GM19455 (cell line): ENCODE data around the gene FEZF1.
"Not testable (repeated sequence)": the region's sequence is repeated elsewhere in the genome, so short reads cannot be mapped to it uniquely, and the experiment has no call there.

ENCODE experiments used
- ATAC-seq: cut with Tn5 transposase; IDR thresholded peaks from one replicate; pipeline ENCODE4 v1.9.1; 2021; ENCODE audit not compliant: unreplicated experiment

FEZF1 gene

DNA sequence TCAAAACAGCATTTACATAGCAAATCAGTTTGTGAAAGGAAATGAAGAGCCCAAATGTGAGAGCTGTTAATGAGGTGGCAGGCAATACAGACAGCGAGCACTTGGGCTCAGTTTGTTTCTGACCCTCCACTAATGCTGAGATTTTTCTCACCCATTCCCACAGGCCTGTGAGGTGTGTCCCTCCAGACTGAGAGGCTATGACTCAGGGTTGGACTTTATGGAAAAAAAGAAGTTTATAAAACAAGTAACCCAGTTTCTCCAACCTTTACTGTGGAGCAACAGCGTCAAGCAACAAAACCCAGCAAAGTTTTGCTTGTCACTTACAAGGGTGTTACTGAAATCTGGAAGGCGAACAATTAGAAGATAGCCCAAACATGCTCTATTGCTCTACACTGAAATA is 4.9 kb upstream of the FEZF1 start:
- ATAC-seq = no peak

DNA sequence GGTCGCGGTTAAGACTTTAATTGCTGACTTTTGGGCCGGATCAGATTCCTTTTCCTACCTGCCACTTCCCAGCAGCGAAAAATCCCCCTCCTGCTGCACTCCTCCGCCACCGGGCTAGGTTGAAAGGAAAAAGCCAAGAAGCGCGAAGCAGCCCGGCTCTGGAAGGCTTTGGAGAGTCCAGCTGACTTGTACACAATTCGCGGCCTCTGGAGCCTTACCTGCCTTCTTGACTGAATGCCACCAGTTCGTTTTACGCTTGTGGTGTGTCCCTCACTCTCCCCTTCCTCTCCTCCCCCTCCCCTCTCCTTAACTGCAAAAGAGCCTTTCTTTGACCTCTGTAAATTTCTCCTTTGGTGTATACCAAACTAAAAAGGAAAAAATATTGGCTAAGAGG is 2.7 kb upstream of the FEZF1 start:
- no peak for ATAC-seq

DNA sequence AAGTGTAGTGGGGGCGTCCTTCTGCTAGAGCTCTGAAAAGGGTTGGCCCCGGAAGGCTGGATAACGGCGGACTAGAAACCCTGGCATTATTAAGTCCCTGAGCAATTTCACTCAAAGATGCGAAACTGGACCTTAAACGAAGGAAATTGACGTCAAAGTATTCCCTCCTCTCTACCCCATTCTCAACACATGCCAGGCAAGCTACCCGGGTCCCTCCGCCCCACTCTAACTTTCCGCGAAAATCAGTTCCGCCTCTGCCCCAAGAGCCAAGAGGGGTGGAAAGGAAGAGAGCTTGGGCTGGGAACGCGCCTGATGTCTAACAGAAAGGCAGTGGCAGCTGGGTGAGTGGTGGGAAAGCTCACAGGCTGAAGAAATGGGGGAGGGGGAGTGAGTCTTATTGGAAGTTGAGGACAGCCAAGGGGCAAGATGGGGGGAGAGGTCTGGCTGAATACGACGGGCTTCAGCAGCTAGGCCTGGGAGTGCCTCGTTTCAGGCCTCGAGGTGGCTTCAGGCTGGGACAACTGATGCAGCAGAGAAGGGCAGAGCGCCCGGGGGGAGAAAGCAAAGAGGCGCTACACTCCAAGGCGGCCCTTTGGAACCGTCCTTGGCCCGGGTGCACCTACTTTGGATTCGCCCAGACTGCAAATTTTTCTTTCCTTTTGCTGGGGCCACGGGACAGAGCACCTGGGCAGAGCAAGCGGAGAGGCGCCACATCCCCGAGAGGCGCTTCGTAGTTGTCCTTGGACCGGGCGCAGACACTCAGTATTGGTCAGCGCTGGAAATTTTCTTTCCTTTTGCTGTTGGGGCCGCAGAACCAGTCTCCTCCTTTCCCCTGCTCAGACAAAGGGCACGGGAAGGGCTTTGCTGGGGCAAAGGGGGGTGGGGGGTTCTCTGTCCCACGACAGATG is 2.0 kb upstream of the FEZF1 start:
- ATAC-seq = no peak

DNA sequence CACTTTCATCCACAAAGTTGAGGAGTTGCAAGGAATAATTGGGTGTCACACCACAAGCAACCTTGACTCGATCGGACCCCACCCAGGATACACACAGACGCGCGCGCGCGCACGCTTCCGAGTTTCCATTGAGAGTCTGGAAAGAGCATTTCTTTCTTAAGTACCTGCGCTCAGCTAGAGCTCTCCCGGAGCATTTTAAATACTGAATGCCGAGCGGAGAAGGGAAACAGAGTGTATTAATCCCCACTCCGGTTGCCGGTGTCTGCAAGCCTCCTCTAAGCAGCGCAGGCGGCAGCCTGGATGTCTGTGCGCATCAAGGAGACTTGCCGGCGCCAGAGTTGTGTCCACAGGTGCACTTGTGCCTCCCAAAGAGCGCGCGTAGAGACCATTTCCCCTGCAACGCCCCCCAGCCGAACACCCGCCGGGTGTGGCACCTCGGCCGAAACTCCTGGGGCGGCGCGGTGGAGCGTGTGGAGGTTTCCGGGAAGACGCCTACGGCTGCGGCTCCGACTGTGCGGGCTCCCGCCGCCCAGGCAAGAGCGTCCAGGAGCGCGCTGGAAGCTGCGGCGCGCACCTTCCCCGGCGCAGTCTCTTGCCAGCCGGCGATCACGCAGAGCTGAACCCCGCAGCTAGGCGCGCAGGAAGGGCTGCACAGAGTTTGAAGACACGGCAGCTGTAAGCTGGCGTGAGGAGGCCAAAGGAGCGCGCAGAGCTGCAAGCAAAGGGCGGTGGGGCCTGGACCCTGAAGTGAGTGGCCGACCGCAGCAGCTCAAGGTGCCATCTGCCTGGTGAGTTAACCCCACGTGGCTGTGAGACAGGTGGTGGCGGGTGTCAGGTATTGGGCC is 1.1 kb upstream of the FEZF1 start:
- ATAC-seq = no peak

DNA sequence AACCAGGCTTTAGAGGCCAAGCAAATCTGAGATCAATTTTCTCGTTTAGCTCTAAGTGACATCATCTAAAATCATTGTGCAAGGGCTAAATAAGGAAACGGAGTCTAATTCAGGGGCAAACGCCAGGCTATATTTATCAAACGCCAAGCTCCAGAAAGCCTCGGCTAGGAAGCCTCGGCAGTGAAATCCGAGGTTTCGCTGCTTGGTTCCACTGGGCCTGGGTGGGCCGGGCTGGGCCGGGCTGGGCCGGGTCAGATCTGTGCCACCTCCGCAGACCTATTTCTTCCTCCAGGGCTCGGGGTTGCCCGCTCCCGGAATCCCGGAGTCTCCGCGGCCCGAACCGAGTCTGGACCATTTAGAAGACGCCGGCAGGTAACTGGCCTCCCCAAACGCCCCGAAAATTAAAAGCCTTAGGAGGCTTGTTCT is 459 bp upstream of the FEZF1 start:
- ATAC-seq = no peak

DNA sequence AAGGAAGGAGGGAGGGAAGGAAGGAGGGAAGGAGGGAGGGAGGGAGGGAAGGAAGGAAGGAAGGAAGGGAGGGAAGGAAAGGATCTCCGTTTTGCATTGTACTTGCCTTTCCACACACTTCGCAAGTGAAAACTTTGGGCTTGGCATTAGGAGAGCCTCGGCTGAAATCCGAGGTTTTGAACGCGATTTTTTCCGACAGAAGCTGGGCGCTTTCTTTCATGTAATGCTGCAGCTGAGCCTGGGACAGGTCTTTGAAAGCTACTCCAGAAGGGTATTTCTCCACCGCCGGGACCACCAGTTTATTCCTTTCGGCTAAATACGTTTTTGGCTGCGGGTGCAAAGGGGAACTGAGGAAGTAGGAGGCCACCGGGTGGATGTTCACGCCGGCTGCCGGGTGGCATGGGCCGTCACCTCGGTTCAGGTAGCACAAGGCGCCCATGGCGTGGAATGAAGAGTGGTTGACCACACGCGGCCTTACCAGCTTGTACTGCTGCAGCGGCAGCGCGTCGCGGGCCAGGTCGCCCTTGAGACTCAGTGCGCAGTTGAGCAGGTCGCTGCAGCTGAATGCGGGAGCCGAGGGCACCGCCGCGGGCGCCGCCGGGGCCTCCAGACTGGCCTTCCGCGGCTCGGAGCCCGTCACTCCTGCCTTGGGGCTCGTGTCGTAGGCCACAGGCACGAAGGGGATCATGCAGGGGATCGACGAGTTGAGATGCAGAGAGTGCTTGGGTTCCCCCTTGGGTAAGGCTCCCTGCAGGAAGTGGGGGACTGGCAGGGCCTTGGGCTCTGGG is 825 bp downstream of the FEZF1 start:
- no peak for ATAC-seq

DNA sequence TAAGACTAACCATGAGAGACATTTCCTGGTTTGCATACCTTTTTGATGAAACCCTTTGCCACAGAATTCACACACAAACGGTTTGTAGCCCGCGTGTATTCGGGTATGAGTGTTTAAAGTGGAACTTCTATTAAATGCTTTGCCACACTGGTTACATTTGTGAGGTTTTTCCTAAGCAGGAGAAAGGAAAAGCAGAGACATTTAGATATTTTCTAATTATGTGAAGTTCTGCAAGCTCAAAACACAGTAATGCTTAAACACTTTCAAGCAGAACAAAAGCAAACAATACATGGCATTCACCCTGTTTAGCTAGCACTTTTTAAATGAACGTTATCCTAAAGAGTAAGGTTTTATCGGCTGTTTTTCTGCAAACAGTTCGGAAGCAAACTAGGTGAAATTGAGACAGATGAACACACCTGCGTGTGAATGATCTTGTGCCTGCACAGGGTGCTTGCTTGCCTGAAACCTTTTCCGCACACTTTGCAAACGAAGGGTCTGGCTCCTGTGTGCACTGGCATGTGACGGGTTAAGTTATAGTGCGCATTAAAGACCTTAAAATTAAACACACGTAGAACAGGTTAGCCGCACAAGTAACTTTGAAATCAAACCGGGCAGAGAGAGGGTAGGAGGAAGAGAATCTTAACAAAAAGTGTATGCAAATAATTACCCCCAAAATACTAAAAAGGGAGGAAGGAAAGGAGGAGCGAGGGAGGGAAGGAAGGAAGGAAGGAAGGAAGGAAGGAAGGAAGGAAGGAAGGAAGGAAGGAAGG is 1.6 kb downstream of the FEZF1 start:
- ATAC-seq = no peak

DNA sequence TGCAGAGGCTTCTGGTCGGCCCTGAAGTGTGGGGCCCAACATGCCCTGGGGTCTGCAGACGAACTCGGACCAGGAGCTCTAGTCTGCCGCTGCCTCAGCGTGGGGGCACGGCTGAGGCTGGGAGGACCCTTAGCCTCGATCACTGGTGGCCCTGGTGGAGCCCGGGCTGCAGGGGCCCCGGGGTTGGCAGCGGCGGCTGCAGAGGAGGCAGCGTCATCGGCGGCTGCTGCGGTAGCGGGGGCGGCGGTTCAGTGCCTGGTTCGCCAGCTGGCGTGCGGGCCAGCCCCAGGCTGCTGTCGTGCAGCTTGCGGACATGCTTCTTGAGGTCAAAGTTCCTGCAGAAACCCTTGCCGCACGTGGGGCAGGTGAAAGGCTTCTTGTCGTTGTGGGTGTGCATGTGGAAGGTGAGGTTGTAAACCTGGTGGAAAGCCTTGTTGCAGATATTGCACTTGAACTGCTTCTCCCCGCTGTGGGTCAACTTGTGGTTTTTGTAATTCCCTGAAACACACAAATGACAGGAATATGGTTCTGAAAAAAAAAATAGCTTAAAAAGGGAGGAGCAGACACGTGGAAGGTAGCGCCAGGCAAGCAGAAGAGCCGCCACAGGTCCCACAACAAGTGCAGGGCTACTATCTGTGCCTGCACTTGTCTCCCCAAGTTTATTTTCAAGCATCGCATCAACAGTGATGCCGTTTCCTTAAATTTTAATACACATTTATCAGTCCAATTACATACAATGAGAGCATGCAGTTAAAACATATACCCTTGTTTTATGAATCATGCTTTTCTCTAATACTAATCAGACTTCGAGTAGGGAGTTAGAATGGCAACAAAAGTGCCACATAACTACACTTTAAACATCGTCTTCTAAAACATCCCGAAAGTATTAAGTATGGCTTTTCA is 2.4 kb downstream of the FEZF1 start:
- no peak for ATAC-seq

DNA sequence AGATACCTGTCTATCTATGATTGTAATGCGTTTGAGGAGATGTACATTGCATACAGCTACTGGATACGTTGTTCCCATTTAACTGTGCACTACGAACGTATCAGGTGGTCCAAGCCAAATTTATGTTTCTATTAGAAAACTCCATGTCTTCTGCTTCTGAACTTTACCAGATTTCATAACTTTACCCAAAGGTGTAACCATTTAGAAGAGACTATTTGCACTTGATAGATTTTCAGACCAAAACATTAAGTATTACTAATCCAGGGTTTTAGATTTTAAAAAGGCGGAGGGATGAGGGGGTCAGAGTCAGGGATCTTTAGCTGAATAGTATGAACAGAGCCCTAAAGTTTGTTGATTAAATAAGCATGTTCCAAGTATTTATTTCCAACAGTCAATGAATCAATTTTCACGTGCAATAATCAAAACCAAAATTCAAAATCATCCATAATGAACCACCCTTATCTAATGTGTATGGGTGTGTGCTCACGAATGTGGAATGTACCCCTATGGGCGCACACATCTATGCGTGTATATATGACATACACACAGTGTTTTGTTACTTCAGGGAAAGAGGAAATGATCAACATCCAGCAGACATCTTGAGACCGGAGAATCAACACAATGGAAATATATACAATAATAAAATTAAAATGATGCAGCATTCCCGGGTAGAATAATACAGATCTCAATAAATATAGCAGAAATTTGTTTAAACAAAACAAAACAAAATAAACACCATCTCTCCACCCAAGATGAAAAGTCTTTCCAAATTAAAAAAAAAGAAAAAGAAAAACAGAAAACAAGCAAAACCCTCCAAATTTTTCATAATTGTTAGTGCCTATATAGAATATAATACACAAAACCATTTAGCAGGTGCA is 3.4 kb downstream of the FEZF1 start:
- no peak for ATAC-seq

DNA sequence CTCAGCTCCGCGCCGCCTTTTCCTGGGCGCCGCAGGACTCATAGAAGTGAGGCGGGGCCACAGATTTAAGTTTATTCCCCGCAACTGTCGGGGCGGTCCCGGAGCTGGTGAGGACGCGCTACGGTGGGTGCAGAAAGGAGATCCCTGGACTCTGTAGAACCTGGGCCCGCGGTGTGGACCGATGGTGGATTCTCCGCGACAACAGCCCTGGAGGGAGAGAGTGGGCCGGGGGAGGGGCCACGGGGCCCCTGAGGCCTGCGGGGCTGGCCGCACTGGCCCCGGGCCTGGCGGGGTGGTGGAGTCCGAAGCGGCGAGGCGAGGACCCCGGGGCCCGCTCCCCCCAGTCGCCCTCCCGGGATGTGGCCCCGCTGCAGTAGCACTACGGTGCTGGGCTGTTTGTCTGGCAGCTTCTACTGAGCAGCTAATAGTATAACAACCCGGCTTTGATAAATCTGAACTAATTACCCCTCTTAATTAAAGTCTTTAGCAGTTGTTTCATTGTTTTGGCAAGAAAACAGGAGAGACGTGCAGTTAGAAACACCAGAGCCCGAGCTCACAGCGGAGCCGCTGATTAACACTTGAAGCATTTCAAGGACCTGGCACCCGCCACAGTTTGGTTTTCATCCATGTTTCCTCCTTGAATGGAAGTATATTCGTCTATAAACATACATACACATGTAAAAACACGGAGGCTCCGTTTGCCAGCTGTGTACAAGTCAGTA is 4.2 kb downstream of the FEZF1 start:
- ATAC-seq = no peak

DNA sequence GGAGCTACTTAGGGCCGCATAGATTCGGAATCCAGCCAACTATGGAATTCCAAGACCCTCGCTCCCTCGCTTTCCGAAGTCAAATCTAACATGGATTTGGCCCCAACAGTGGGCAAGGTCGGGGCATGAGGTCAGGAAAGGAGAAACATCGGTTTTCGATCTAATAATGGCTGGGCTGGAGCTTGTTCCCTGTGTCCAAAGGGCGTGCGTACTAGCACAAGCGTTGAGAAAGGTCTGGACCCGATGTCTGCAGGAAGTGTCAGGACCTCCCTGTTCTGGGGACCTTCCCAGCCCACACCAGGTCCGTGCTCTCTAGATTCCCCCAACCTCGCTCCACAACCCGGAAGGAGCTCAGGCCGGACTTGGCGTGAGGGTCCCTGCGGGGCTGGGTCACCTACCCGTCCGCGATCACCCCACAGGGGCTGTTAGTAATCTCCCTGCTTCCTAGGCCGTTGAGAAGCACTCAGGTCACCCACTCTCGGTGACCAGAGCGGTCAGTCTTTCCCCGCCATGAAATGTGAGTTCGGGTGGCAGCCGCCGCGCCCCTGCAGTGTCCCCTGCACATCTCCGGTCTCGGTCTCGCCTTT is 4.8 kb downstream of the FEZF1 start:
- ATAC-seq = no peak

DNA sequence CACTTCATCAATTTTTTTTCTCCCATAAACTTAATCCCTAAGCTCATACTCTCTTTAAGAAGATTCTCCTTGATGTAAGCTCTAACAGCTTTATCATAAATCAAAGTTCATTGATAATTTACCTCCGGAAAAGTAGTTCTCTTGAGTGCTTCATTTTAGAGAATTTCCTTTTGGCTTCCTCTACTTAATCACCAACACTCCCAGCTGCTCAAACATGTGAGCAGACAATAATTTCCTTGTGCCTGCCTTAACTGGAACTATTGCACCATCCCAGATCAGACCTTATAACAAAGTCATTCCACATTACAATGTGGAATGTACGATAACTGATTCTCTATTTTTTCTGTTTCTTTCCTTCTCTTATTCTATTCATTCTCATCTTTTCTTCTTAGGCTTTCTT is 5.9 kb downstream of the FEZF1 start:
- no peak for ATAC-seq

DNA sequence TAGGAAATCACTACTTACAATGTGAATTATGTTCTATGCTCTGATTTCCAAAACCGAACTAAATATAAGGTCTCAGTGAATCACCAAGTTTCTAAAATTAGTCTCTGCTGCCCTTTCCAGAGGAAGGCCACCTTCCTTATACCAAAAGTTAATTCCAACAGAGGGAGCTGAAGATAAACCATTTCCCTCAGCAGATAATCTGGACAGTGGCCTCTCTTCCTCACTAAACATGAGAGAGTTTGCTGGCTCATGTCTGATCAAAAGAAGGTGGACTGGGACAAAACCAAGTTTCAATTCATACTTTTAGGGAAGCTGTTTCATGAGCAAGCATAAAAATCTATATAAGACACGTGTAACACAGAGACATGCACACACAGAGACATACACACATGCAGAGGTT is 6.4 kb downstream of the FEZF1 start:
- ATAC-seq = no peak

DNA sequence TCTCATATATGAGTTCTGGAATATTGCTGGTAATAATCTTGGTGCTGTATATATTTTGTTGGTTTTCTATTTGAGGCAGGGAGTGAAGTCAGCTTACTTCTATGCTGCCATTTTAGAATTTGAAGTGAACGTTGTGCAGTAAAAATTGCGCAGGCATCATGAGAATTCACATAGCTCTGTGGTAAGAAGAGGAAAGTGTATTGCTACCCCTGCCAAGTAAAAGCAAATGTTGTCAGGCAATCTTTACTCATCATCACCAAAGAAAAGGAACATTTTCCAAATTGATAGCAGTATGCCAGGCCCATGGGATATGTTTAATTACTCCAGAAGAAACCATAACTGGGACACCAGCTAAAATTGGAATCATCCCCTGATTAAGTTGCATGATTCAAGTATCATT is 13.4 kb downstream of the FEZF1 start:
- no peak for ATAC-seq

DNA sequence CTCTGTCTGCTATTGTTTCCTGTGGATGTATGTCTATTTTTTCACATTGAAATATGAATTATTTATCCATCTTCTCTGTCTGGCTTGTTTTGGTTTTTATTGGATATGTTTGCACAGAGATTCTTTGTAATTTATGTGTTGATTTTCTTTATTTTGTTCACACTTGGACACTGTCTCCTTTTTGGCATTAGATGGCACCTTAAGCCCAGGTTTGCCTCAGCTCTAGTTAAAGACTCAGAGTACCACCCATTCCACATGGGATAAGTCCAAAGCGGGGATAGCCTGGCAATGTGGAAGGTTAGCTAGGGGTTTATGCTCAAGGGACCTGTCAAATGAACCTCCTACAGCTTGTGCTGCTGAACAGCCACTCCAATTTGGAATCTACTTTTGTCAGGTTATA is 14.1 kb downstream of the FEZF1 start:
- no peak for ATAC-seq

DNA sequence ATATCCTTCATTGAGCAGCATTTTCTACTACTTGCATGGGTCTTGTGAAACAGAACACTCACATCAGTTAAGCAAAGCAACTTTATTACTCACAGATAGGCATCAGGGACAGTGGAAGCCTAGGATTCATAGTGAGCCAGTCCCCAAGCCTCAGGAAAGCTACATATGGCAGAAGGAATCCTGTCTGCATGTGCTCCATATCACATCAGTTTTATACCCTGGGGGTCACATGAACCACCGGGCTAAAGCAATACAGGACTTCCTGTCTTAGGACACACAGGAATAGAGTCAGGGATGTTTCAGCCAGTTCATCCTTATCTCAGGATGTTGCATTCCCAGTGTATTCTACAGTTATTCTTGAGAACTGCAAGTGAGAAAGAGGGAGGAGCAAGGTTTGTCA is 15.1 kb downstream of the FEZF1 start:
- no peak for ATAC-seq

DNA sequence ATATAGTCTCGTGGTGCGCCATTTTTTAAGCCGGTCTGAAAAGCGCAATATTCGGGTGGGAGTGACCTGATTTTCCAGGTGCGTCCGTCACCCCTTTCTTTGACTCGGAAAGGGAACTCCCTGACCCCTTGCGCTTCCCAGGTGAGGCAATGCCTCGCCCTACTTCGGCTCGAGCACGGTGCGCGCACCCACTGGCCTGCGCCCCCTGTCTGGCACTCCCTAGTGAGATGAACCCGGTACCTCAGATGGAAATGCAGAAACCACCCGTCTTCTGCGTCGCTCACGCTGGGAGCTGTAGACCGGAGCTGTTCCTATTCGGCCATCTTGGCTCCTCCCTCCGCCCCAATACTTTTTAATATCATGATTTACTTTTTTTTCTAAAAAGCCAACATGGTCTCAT is 19.9 kb downstream of the FEZF1 start:
- ATAC-seq = not testable (repeated sequence)

DNA sequence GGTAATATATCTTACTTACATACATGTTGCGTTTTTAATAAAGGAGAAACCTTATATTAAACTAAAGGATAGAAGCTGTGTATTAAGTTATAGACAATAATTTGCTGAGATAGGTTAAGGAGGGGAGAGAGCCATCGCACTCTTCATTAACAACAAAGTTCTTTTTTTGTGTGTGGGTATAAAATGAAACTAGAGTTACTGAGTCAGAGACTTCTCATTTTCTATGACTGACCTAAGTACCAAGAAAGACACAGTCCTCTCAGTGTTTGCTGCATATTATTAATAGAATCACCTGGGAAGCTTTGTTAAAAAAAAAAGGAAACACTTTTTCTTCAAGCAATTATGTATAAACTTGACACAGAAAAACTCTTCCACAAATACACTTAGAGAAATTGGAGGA is 31.4 kb downstream of the FEZF1 start:
- no peak for ATAC-seq
